Esophagus squamous epithelium (tissue), 4 donors: ENCODE results near the gene SPAG9.

Experiments used
- CTCF ChIP-seq, 6 experiments: fragments of 450-650 bp in 4 of 6; fragments of 200-600 bp in 2 of 6; sonication (generic) in 2 of 6; IDR thresholded peaks; one replicate each; pipeline ENCODE4 v1.5.1; 2016 to 2019; ENCODE audit warnings: antibody characterized with exemption in 6 of 6, mild to moderate bottlenecking in 4 of 6, moderate library complexity in 4 of 6
- POLR2A ChIP-seq, 4 donors: fragments of 450-650 bp; IDR thresholded peaks; one replicate each; pipeline ENCODE4 v1.6.1; 2017; ENCODE audit warnings: antibody characterized with exemption in 4 of 4, mild to moderate bottlenecking in 4 of 4, moderate library complexity in 3 of 4

- TF ChIP-seq CTCF (IDR thresholded peaks at IDR 0.05) (peak; percentile 25 to 78 (median 69)), POLR2A (IDR thresholded peaks at IDR 0.05) (no peak)
Measured at GRCh38 chr17:50949989-50950877, 170.4 kb downstream of the SPAG9 start.
